ENCODE data around the gene ELMO1. TPM values are rescaled to one million over a fixed set of nuclear protein-coding genes. Genes with fewer than 3 reads are reported as not detected.
A peak's percentile ranks its signal among the peaks of the same experiment; 100 is the strongest.

The ELMO1 gene
- total and polyA plus RNA-seq, 5 experiments from 2014 or later: 26.9 to 120 (median 58.4) TPM

DNA sequence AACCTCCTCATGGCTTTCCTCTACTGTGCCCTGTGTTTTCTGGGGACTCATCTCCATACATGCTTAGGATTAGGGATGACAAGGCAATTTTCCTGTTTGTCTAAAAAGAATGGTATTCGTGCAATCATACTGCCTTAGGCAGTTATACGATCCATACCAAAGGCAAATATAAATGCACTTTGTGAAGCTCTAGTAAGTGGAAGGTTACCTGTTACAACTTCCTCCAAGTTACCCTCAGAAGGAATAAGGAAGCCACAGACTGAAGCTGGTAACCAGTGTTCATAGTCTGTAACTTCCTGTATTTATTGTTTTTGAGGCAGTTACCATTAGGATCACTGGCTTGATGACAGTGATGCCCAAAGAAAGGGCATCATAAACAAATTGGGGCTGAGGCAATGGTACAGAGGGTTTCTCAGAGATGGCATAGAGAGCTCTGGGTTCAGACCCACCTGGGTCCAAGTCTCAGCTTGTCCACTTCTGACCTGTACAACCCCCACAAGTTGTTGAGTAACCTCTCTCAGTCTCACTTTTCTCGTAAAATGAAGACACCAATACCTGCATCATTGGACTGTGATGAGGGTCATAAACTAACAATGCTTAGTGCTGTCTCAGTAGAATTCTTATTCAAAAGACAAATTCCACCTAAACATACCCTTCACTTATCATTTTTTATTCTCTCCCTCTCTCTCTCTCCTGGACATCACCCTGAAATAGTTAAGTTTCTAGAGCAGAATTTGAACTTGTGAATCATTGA is 138.2 kb downstream of the ELMO1 start:
- peak overlapping the region; percentile 22 to 80 (median 76) for H3K4me3 Mint-ChIP-seq
- no peaks in the 10 kb centered on the region for H3K9me3 Mint-ChIP-seq
- H3K36me3 Mint-ChIP-seq: peaks cover 7 to 50% (median 45%) of the 10 kb centered on the region in 3 donors
- peak; percentile 86 to 94 for ATAC-seq
- H3K27ac Mint-ChIP-seq: peak overlapping the region; percentile 70 to 97 (median 92)
- no peaks in the 10 kb centered on the region for H3K27me3 Mint-ChIP-seq
- H3K4me1 Mint-ChIP-seq: peaks cover 27 to 79% (median 62%) of the 10 kb centered on the region in 4 donors
- DNase-seq: peak in 4 of 10 donors; percentile 28 to 56 (median 44)
- POLR2A ChIA-PET: interaction anchor here (0.9 to 2.5 kb wide), 3 partner anchors 31 to 138 kb away, joined by 3 to 12 read pairs (median 3); partner anchors contain the start of gene ELMO1

DNA sequence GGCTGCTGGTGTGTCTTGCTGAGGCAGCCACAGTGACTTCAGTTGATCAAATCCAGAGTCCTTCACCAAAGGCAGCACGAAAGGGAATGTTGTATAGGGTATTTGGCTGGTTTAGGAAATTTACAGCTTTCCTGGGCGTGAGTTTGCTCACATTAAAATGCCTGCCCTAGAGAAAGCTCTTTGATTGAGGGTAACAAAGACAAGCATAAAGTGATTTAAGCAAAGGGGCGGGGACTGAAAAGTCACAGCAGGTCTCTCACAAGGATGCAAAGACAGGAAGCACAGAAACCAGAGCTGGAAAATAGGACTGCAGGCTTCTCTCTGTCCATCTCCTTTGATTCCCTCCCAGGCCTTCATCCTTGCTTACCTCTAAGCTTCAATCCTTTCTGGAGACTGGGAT is 139.2 kb downstream of the ELMO1 start:
- Mint-ChIP-seq H3K36me3 (peaks cover 7 to 50% (median 44%) of the 10 kb centered on the region in 3 donors), H3K4me3 (peak overlapping the region in 8 of 10 donors; percentile 20 to 78 (median 52)), H3K9me3 (no peaks in the 10 kb centered on the region), H3K27ac (peak overlapping the region; percentile 80 to 97 (median 90)), H3K27me3 (no peaks in the 10 kb centered on the region), H3K4me1 (peaks cover 26 to 76% (median 57%) of the 10 kb centered on the region in 4 donors)
- ATAC-seq: no peak
- no peak for DNase-seq
- POLR2A ChIA-PET: interaction anchor here (0.8 to 2.5 kb wide), 2 partner anchors 19 to 139 kb away, joined by 3 to 12 read pairs; partner anchors contain the start of gene ELMO1

DNA sequence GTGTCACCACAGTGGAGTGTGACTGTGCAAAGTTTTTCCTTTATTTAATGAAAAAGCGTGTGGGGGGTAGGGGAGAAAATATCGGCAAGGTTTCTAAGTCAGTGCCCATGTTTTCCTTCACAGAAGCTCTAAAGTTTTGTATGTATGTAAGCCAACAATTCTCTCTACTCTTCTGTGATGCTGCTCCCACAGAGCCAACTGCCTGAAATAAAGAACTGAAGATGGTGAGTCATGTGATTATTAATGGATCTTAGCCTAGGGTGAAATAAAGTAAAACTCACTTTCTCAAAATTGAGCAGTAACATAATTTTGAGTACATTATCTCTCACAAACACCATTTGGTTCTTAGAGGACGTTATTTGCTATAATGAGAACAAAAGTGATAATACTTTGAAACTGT is 143.7 kb downstream of the ELMO1 start:
- DNase-seq (no peak), ATAC-seq (no peak)
- peak overlapping the region in 1 of 10 donors; percentile 2 for H3K27ac Mint-ChIP-seq
- H3K27me3 Mint-ChIP-seq: no peaks in the 10 kb centered on the region
- peaks cover 18 to 40% (median 21%) of the 10 kb centered on the region in 4 donors for H3K4me1 Mint-ChIP-seq
- no peak overlapping the region for H3K4me3 Mint-ChIP-seq
- H3K9me3 Mint-ChIP-seq: no peaks in the 10 kb centered on the region
- POLR2A ChIA-PET: no interaction called here
- peaks cover 11 to 64% (median 61%) of the 10 kb centered on the region in 3 donors for H3K36me3 Mint-ChIP-seq

DNA sequence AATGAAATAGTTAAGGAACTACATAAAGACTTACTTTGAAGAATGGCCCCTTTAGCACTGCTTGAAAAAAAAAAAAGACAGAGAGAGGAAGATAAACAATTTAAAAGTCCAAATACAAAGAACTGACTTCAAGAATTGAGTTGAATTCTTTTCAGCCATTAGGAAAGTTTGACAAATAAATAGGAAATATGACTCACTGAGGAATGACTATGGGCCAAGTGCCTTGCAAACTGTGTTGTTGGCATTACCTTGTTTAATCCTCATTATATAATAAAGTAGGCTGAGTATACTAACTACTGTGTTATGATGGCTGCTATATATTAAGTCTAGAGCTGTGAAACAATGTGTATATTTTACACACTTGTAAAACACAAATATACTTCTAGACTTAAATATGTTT is 151.1 kb downstream of the ELMO1 start:
- Mint-ChIP-seq H3K4me3 (no peak overlapping the region), H3K27me3 (no peaks in the 10 kb centered on the region), H3K27ac (no peak overlapping the region), H3K9me3 (peaks cover 0 to 4% (median 0%) of the 10 kb centered on the region in 9 donors), H3K36me3 (peaks cover 4 to 18% (median 15%) of the 10 kb centered on the region in 3 donors), H3K4me1 (peaks cover 0 to 6% (median 3%) of the 10 kb centered on the region in 4 donors)
- no peak for ATAC-seq
- no peak for DNase-seq
- POLR2A ChIA-PET: interaction anchor here (0.7 kb wide), 1 partner anchor 10 kb away, joined by 3 read pairs; no protein-coding TSS in a partner anchor

DNA sequence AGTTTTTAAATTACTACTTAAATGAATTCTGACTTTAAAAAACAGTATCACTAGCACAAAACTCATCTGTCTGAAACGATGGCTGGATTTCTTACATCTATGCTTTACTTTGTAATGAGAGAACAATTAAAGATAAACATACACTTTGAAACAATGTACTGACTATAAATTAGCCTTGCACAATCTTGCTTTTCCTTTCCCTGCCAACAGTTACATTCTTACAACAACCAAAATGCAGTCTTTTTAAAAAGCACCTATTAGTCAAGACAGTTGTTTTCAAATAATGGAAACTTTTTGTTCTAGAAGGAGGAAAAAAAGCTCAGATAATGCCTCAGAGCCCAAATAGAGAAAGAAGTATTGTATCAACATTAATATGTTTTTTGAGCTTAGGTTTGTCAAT is 153.3 kb downstream of the ELMO1 start:
- no peak overlapping the region for H3K4me3 Mint-ChIP-seq
- peaks cover 0 to 4% (median 0%) of the 10 kb centered on the region in 9 donors for H3K9me3 Mint-ChIP-seq
- peak overlapping the region in 5 of 10 donors; percentile 19 to 72 (median 47) for H3K27ac Mint-ChIP-seq
- H3K4me1 Mint-ChIP-seq: peaks cover 0 to 13% (median 5%) of the 10 kb centered on the region in 4 donors
- POLR2A ChIA-PET: no interaction called here
- H3K27me3 Mint-ChIP-seq: no peaks in the 10 kb centered on the region
- DNase-seq (no peak), ATAC-seq (no peak)
- peaks cover 0 to 7% (median 4%) of the 10 kb centered on the region in 3 donors for H3K36me3 Mint-ChIP-seq

DNA sequence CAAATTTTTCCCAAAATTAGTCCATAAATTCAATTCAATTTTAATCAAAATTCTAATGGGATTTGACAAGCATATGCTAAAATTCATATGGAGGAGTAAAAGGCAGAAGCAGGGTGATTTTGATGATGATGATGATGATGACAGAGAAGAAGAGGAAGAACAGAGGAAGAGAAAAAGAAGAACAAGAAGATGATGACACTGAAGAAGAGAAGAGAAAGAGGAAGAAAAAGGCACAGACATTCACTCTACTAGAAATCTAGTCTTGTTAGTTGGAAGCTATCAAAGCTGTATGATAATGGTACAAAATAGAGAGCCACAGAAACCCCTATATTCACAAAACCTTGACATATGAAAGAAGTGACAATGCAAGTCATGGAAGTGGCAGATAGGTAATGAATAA is 157.9 kb downstream of the ELMO1 start:
- Mint-ChIP-seq H3K4me1 (peaks cover 5 to 38% (median 20%) of the 10 kb centered on the region in 4 donors), H3K27ac (peak overlapping the region in 8 of 10 donors; percentile 5 to 85 (median 22)), H3K4me3 (no peak overlapping the region), H3K27me3 (no peaks in the 10 kb centered on the region), H3K9me3 (peaks cover 0 to 2% (median 0%) of the 10 kb centered on the region in 9 donors), H3K36me3 (peaks cover 0 to 5% (median 4%) of the 10 kb centered on the region in 3 donors)
- POLR2A ChIA-PET: interaction anchor here (0.9 kb wide), 1 partner anchor 19 kb away, joined by 3 read pairs; no protein-coding TSS in a partner anchor
- ATAC-seq (no peak), DNase-seq (no peak)

DNA sequence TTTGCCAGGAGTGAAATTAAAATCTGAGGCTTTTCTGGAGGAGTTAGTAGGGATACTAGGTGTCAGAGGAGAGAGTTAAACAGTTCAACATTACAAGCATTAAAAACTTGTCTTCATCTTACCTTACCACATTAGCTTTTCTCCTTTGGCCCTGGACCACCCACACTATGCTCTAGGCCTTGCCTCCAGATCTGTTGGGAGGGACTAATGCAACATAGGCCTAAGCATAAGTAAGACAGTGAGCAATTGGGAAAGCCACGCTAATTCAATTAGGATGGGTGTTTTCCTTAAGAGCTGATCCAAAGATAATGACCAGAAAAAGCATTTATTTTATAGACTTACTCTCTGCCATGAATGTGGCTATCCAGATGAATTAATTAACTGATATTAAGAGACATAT is 158.9 kb downstream of the ELMO1 start:
- POLR2A ChIA-PET: interaction anchor here (0.9 to 1.6 kb wide), 2 partner anchors 20 to 159 kb away, joined by 3 to 10 read pairs; partner anchors contain the start of gene ELMO1
- DNase-seq: no peak
- Mint-ChIP-seq H3K4me3 (no peak overlapping the region), H3K27me3 (no peaks in the 10 kb centered on the region), H3K36me3 (peaks cover 0 to 5% (median 2%) of the 10 kb centered on the region in 3 donors), H3K9me3 (peaks cover 0 to 2% (median 0%) of the 10 kb centered on the region in 9 donors), H3K4me1 (peaks cover 8 to 47% (median 29%) of the 10 kb centered on the region in 4 donors), H3K27ac (peak overlapping the region in 9 of 10 donors; percentile 31 to 84 (median 52))
- ATAC-seq: no peak

DNA sequence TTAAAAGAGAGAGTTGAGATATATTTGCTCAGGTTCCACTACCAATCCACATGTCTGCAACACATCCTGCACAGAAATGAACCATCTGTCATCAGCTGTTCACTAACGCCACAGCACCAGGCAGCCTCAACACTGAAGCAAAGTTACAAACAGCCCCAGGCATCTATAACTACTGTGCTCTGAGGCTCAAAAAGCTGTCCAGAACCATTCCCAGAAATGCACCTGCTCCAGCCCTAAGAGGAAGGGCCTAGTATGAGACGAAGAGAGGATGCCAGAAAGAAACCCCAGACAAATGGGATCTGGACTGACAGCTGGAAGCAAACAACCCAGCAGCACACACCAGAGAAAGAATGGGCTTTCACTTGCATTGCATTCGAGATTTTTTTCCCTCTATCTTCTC is 159.3 kb downstream of the ELMO1 start:
- Mint-ChIP-seq H3K4me1 (peaks cover 8 to 52% (median 32%) of the 10 kb centered on the region in 4 donors), H3K27me3 (no peaks in the 10 kb centered on the region), H3K36me3 (peaks cover 0 to 5% (median 2%) of the 10 kb centered on the region in 3 donors), H3K27ac (peak overlapping the region; percentile 24 to 84 (median 44)), H3K9me3 (peaks cover 0 to 2% (median 0%) of the 10 kb centered on the region in 9 donors), H3K4me3 (no peak overlapping the region)
- ATAC-seq (no peak), DNase-seq (no peak)
- POLR2A ChIA-PET: interaction anchor here (1.6 kb wide), 1 partner anchor 160 kb away, joined by 10 read pairs; the partner anchor contains the start of gene ELMO1

DNA sequence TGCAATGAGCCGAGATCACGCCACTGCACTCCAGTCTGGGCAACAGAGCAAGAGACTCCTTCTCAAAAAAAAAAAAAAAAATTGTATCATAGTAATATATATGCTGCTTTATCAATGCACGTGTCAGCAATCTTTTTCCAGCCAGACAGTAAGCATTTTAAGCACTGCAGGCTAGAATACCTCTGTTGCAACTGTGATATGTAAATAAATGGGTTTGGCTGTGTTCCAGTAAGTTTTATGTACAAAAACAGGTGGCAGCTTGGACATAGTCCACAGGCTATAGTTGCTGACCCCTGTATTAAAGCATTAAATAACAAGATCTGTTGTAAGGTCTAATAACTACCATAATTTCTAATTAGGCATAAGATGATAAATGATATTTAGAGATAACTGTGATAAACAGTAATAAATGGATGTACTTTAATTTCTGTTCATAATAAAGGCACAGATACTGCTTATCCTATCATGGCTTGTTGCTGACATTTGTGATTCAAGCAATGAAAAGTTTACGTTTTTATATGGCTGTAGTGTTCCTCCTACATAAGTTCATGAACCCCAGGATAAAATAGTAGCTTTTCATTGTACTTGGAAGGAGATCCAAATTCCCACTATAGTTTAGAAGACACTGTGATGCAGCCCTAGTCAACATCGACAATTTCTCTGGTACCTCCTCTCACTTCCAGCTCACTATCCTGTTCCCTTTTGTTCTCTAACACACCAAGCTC is 161.4 kb downstream of the ELMO1 start:
- Mint-ChIP-seq H3K27ac (peak overlapping the region in 7 of 10 donors; percentile 4 to 80 (median 43)), H3K9me3 (peaks cover 0 to 2% (median 0%) of the 10 kb centered on the region in 9 donors), H3K36me3 (peaks cover under 1 to 5% (median 4%) of the 10 kb centered on the region in 3 donors), H3K4me3 (no peak overlapping the region), H3K27me3 (no peaks in the 10 kb centered on the region), H3K4me1 (peaks cover 8 to 57% (median 36%) of the 10 kb centered on the region in 4 donors)
- ATAC-seq (no peak), DNase-seq (no peak)
- POLR2A ChIA-PET: interaction anchor here (0.7 to 1.5 kb wide), 3 partner anchors 15 to 162 kb away, joined by 3 to 7 read pairs (median 4); partner anchors contain the start of gene ELMO1

DNA sequence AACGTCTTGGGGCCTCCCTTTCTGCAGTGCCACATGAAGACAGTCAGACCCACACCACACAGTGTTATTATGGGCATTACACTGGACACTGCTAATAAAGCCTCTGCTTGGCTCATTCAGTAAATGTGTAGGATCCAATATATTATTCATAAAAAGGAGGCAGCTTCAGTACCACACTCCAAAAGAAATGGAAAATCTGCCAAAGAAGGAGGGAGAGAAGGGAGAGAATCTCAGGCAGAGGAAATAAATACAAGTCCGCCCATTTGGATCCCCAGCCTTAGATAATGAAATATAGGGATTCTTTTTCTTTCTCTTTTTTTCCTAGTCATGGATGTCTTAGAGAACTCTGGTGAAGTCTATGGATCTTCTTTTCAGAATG is 162.2 kb downstream of the ELMO1 start:
- POLR2A ChIA-PET: interaction anchor here (0.8 to 1.5 kb wide), 3 partner anchors 57 to 163 kb away, joined by 3 to 7 read pairs (median 4); partner anchors contain the start of gene ELMO1
- peaks cover 4 to 5% (median 4%) of the 10 kb centered on the region in 3 donors for H3K36me3 Mint-ChIP-seq
- no peaks in the 10 kb centered on the region for H3K27me3 Mint-ChIP-seq
- DNase-seq: no peak
- peaks cover 0 to 2% (median 0%) of the 10 kb centered on the region in 9 donors for H3K9me3 Mint-ChIP-seq
- peak overlapping the region in 1 of 10 donors; percentile 2 for H3K4me3 Mint-ChIP-seq
- H3K4me1 Mint-ChIP-seq: peaks cover 8 to 61% (median 37%) of the 10 kb centered on the region in 4 donors
- ATAC-seq: no peak
- peak overlapping the region; percentile 29 to 76 (median 60) for H3K27ac Mint-ChIP-seq

DNA sequence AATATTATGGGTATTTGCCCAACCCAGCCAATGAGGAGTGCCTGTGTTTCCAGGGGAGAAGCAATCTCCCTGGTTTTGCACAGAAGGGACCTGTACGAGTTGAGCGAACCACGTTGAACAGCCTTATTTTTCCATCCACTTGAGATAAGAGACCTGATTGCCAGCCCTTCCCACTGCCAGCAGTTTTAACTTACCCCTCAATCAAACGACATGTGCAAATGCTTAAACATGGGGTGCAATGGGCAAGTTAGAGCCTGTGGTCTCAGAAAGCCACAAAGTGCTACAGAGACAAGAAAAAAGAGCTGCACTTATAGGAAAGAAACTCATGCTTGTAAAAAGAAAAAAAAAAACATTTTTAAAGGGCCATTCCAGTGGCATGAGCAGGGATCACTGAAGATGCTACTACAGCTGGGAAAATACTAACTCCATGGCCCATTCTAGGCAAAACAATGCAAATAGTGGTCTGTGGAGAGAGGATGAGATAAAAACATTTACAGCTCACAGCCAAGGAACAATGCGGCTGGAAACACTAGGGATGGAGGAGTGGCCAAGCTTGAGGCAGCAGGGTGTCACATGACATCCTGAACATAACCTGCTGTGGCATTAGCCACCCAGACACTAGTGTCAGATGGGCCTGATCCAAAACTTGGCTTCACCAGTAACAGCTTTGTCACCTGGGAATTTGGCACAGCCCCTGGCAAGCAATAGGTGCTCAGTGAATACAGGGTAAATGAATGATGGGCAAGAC is 162.8 kb downstream of the ELMO1 start:
- ATAC-seq: peak; percentile 63 to 64
- no peaks in the 10 kb centered on the region for H3K9me3 Mint-ChIP-seq
- no peak for DNase-seq
- peak overlapping the region; percentile 29 to 76 (median 60) for H3K27ac Mint-ChIP-seq
- no peaks in the 10 kb centered on the region for H3K27me3 Mint-ChIP-seq
- H3K4me1 Mint-ChIP-seq: peaks cover 10 to 58% (median 36%) of the 10 kb centered on the region in 4 donors
- peaks cover 0 to 4% (median 3%) of the 10 kb centered on the region in 3 donors for H3K36me3 Mint-ChIP-seq
- POLR2A ChIA-PET: interaction anchor here (0.8 to 1.5 kb wide), 4 partner anchors 57 to 163 kb away, joined by 3 to 13 read pairs (median 6); partner anchors contain the start of gene ELMO1
- H3K4me3 Mint-ChIP-seq: peak overlapping the region in 2 of 10 donors; percentile 2 to 15

Data from naive thymus-derived CD8-positive, alpha-beta T cell (primary cell).